ENCODE measurements around the gene SEPTIN5. TPM values are rescaled to one million over a fixed set of nuclear protein-coding genes. Genes with fewer than 3 reads are reported as not detected.
"Not testable (repeated sequence)": the region's sequence is repeated elsewhere in the genome, so short reads cannot be mapped to it uniquely, and the experiment has no call there.

SEPTIN5 gene
- total RNA-seq, 2 donors from 2014 or later: 47.7 to 147 TPM

GRCh38 chr22:19673660-19674059 is 40.6 kb upstream of the SEPTIN5 start:
- DNase-seq (ENCODE audit: low spot score): no peak
- Histone ChIP-seq H3K4me3 (no peak overlapping the region), H3K27me3 (replicated peaks; ENCODE audit: insufficient read depth) (no peaks in the 10 kb centered on the region), H3K9me3 (no peaks in the 10 kb centered on the region), H3K36me3 (no peaks in the 10 kb centered on the region), H3K27ac (no peak overlapping the region), H3K4me1 (ENCODE audit: control insufficient read depth in 1 of 2, low read depth in 2 of 2) (no peaks in the 10 kb centered on the region)
- no peak for TF ChIP-seq CTCF (IDR thresholded peaks at IDR 0.05)
- no peak for ATAC-seq (ENCODE audit: insufficient number of reproducible peaks, low FRiP score, low read depth)

- Histone ChIP-seq H3K27ac (no peak overlapping the region), H3K4me1 (ENCODE audit: control insufficient read depth in 1 of 2, low read depth in 2 of 2) (no peaks in the 10 kb centered on the region), H3K9me3 (no peaks in the 10 kb centered on the region), H3K4me3 (no peak overlapping the region), H3K36me3 (no peaks in the 10 kb centered on the region), H3K27me3 (replicated peaks; ENCODE audit: insufficient read depth) (no peaks in the 10 kb centered on the region)
- ATAC-seq (ENCODE audit: insufficient number of reproducible peaks, low FRiP score, low read depth): no peak
- DNase-seq (ENCODE audit: low spot score): no peak
- TF ChIP-seq CTCF (IDR thresholded peaks at IDR 0.05): no peak
Measured at GRCh38 chr22:19674129-19674928, 40.0 kb upstream of the SEPTIN5 start.

- H3K27me3 ChIP-seq (replicated peaks; ENCODE audit: insufficient read depth): no peaks in the 10 kb centered on the region
- DNase-seq (ENCODE audit: low spot score) (no peak), ATAC-seq (ENCODE audit: insufficient number of reproducible peaks, low FRiP score, low read depth) (no peak)
- no peak overlapping the region for H3K4me3 ChIP-seq
- H3K36me3 ChIP-seq: no peaks in the 10 kb centered on the region
- TF ChIP-seq CTCF (IDR thresholded peaks at IDR 0.05): no peak
- no peaks in the 10 kb centered on the region for H3K4me1 ChIP-seq (ENCODE audit: control insufficient read depth in 1 of 2, low read depth in 2 of 2)
- no peaks in the 10 kb centered on the region for H3K9me3 ChIP-seq
- no peak overlapping the region for H3K27ac ChIP-seq
Measured at GRCh38 chr22:19674929-19675253, 39.4 kb upstream of the SEPTIN5 start.

- no peak for TF ChIP-seq CTCF (IDR thresholded peaks at IDR 0.05)
- no peaks in the 10 kb centered on the region for H3K4me1 ChIP-seq (ENCODE audit: control insufficient read depth in 1 of 2, low read depth in 2 of 2)
- H3K36me3 ChIP-seq: no peaks in the 10 kb centered on the region
- no peak overlapping the region for H3K27ac ChIP-seq
- ATAC-seq (ENCODE audit: insufficient number of reproducible peaks, low FRiP score, low read depth): no peak
- DNase-seq (ENCODE audit: low spot score): no peak
- H3K4me3 ChIP-seq: no peak overlapping the region
- H3K9me3 ChIP-seq: no peaks in the 10 kb centered on the region
- no peaks in the 10 kb centered on the region for H3K27me3 ChIP-seq (replicated peaks; ENCODE audit: insufficient read depth)
Measured at GRCh38 chr22:19675428-19675827, 38.9 kb upstream of the SEPTIN5 start.

GRCh38 chr22:19676437-19676836 is 37.9 kb upstream of the SEPTIN5 start:
- not testable (repeated sequence) for H3K4me1 ChIP-seq (ENCODE audit: control insufficient read depth in 1 of 2, low read depth in 2 of 2); DNase-seq (ENCODE audit: low spot score); H3K27ac ChIP-seq; H3K36me3 ChIP-seq; H3K27me3 ChIP-seq (replicated peaks; ENCODE audit: insufficient read depth); ATAC-seq (ENCODE audit: insufficient number of reproducible peaks, low FRiP score, low read depth); H3K9me3 ChIP-seq; H3K4me3 ChIP-seq

Data from thoracic aorta (tissue), 2 donors.